HepG2 (cell line): ENCODE data around the gene CSNK2B. TPM values are rescaled to one million over a fixed set of nuclear protein-coding genes. Genes with fewer than 3 reads are reported as not detected.

Experiments used
- ETS1 ChIP-seq: sonication (generic); formaldehyde crosslinking; IDR thresholded peaks from 2 replicates; pipeline ENCODE4 v1.4.0; 2020; ENCODE audit warnings: missing genetic modification reagents
- MTERF4 ChIP-seq: sonication (generic); formaldehyde crosslinking; IDR thresholded peaks from 2 replicates; pipeline ENCODE4 v1.8.0; 2023; ENCODE audit warnings: mild to moderate bottlenecking, missing genetic modification reagents
- NFRKB ChIP-seq: fragments of 450-650 bp; IDR thresholded peaks from 2 replicates; pipeline ENCODE4 v1.6.1; 2017
- POGK ChIP-seq: sonication (generic); formaldehyde crosslinking; conservative IDR thresholded peaks from 2 replicates; pipeline ENCODE4 v1.8.0; 2022; ENCODE audit warnings: mild to moderate bottlenecking, moderate library complexity, missing genetic modification reagents
- PRDM10 ChIP-seq: sonication (generic); formaldehyde crosslinking; IDR thresholded peaks from 2 replicates; pipeline ENCODE4 v1.4.0; 2020; ENCODE audit warnings: low read depth, missing genetic modification reagents
- ZBTB8A ChIP-seq: sonication (generic); formaldehyde crosslinking; IDR thresholded peaks from 2 replicates; pipeline ENCODE4 v1.4.0; 2020; ENCODE audit warnings: mild to moderate bottlenecking, low read depth, missing genetic modification reagents, borderline replicate concordance
- ZFP91 ChIP-seq: sonication (generic); formaldehyde crosslinking; IDR thresholded peaks from 2 replicates; pipeline ENCODE4 v1.9.0; 2022; ENCODE audit warnings: missing genetic modification reagents, mild to moderate bottlenecking, borderline replicate concordance
- ZNF18 ChIP-seq: sonication (generic); formaldehyde crosslinking; IDR thresholded peaks from 2 replicates; pipeline ENCODE4 v1.8.0; 2022; ENCODE audit warnings: mild to moderate bottlenecking, missing genetic modification reagents; ENCODE audit not compliant: insufficient replicate concordance
- ZNF282 ChIP-seq: fragments of 450-650 bp; IDR thresholded peaks from 2 replicates; pipeline ENCODE4 v1.6.1; 2018; ENCODE audit not compliant: partially characterized antibody
- ZNF678 ChIP-seq: sonication (generic); formaldehyde crosslinking; IDR thresholded peaks from 2 replicates; pipeline ENCODE4 v1.4.0; 2020; ENCODE audit warnings: mild to moderate bottlenecking, missing genetic modification reagents
- polyA plus RNA-seq, 8 experiments: library from polyadenylated mRNA; depleted of rRNA in 3 of 8; stranded (reverse) in 7 of 8; unstranded in 1 of 8; fragments of >200 nt; fragmentation: Illumina TruSeq in 4 of 8; extraction: Trizol in 4 of 8; gene quantifications; 2 replicates each; pipeline versions ENCODE4 v1.2.1 to v1.2.3, GENCODE V29; 2011 to 2016; ENCODE audit warnings: low read depth in 4 of 8, missing spikeins in 1 of 8, mixed read lengths in 1 of 8; ENCODE audit not compliant: insufficient read depth in 1 of 8
- total RNA-seq, 5 experiments: library from RNA; depleted of rRNA; stranded (reverse); fragments of >200 nt; fragmentation: Illumina TruSeq; extraction: Trizol; gene quantifications; 2 replicates each; pipeline ENCODE4 v1.2.3, GENCODE V29; 2016; ENCODE audit warnings: low read depth in 1 of 5

CSNK2B gene
- total and polyA plus RNA-seq, 2 of the 13 experiments (the other 11 are each of a cell fraction or from before 2014, with no cell fraction given), result 111 to 296 TPM

GRCh38 chr6:31717499-31718222 is 51.8 kb downstream of the CSNK2B start (continued):
- TF ChIP-seq MTERF4 (CRISPR knock-in tag) (no peak), NFRKB (no peak), POGK (CRISPR knock-in tag) (no peak; the same call in 1 of the 2 replicates), ZNF282 (no peak), ZFP91 (peak; percentile 71; the same call in 1 of the 2 replicates), ETS1 (CRISPR knock-in tag) (no peak), PRDM10 (CRISPR knock-in tag) (peak; percentile 50; the same call in 1 of the 2 replicates), ZNF18 (CRISPR knock-in tag) (no peak), ZNF678 (CRISPR knock-in tag) (no peak), ZBTB8A (CRISPR knock-in tag) (no peak)
